K562 (cell line): ENCODE measurements around the gene TMEM126B. TPM values are rescaled to one million over a fixed set of nuclear protein-coding genes. Genes with fewer than 3 reads are reported as not detected.

ENCODE experiments used
- ATAC-seq: fragments of 200-7000 bp; cut with Tn5 transposase; 3 replicates; pipeline ENCODE4 v1.9.1; 2020; ENCODE audit warnings: moderate library complexity
- BruUV-seq: library from RNA; stranded (reverse); fragments of 400-500 nt; replicated peaks from 2 replicates; lab custom pipeline; 2021; lab: Mats Ljungman, UMichigan
- CTCF ChIA-PET: fragments of 300-600 bp; formaldehyde crosslinking; extraction: SDS; loops from one replicate; lab custom pipeline; 2021; ENCODE audit warnings: low intra/inter-chr PET ratio; lab: Yijun Ruan, JAX
- POLR2A ChIA-PET: fragments of 300-600, 350-650 bp; sonication (Branson Sonifier 250); formaldehyde crosslinking; extraction: SDS; loops from one replicate; lab custom pipeline; 2021; ENCODE audit warnings: antibody characterized with exemption, inconsistent platforms; lab: Yijun Ruan, JAX
- DNase-seq, 4 experiments: peaks; one replicate each; pipeline versions ENCODE4 v3.0.0 to v3.0.0-alpha.2; 2011 to 2018; ENCODE audit warnings: low spot score in 3 of 4, mixed read lengths in 3 of 4; ENCODE audit errors: extremely low read depth in 1 of 4
- FAIRE-seq: peaks from 2 replicates; lab custom pipeline; 2011; peaks lifted over from hg19 to GRCh38; lab: Jason Lieb, UNC
- H2AFZ ChIP-seq: 2 replicates; pipeline ENCODE4 v1.6.0; 2011; ENCODE audit warnings: low read depth, low read length, control low read depth, inconsistent platforms
- H3K27ac ChIP-seq: fragments of 200-600 bp; 3 replicates; pipeline ENCODE4 v1.8.0; 2011; ENCODE audit warnings: low read depth, mild to moderate bottlenecking, control low read depth, inconsistent platforms, low read length, moderate library complexity, mixed read lengths; ENCODE audit errors: extremely low read depth
- H3K27me3 ChIP-seq, 2 experiments: fragments of 300-600 bp in 1 of 2; 2 replicates in 1 of 2; 3 replicates in 1 of 2; pipeline versions ENCODE4 v1.6.0 to v1.8.0; 2011; ENCODE audit warnings: inconsistent platforms in 2 of 2, low read length in 2 of 2, mild to moderate bottlenecking in 1 of 2, mixed read lengths in 1 of 2, moderate library complexity in 1 of 2; ENCODE audit not compliant: control insufficient read depth in 2 of 2, insufficient read depth in 2 of 2
- H3K36me3 ChIP-seq: fragments of 300-600 bp; 3 replicates; pipeline ENCODE4 v1.8.0; 2011; ENCODE audit warnings: mild to moderate bottlenecking, low read length, inconsistent platforms; ENCODE audit not compliant: control insufficient read depth, insufficient read depth
- H3K4me1 ChIP-seq, 2 experiments: fragments of 200-600 bp in 1 of 2; replicated peaks in 1 of 2; 2 replicates in 1 of 2; 3 replicates in 1 of 2; pipeline versions ENCODE4 v1.5.1 to v1.8.0; 2011; ENCODE audit warnings: inconsistent platforms in 2 of 2, low read length in 2 of 2, mild to moderate bottlenecking in 1 of 2, mixed read lengths in 1 of 2, moderate library complexity in 1 of 2; ENCODE audit not compliant: control insufficient read depth in 2 of 2, insufficient read depth in 2 of 2
- H3K4me2 ChIP-seq: 2 replicates; pipeline ENCODE4 v1.6.1; 2011; ENCODE audit warnings: low read length, control low read depth, inconsistent platforms, mixed read lengths; ENCODE audit not compliant: insufficient read depth
- H3K4me3 ChIP-seq: fragments of 200-600 bp; sonication (generic), shearing (Covaris generic); 2 replicates; pipeline ENCODE4 v1.5.1; 2016; ENCODE audit warnings: control low read depth, inconsistent platforms
- H3K79me2 ChIP-seq: fragments of 200-600 bp; 3 replicates; pipeline ENCODE4 v1.8.0; 2011; ENCODE audit warnings: low read length, inconsistent platforms; ENCODE audit not compliant: control insufficient read depth, insufficient read depth
- H3K9ac ChIP-seq, 2 experiments: 2 replicates each; pipeline versions ENCODE4 v1.6.0 to v1.6.1; 2011; ENCODE audit warnings: low read depth in 2 of 2, low read length in 2 of 2, control low read depth in 1 of 2, inconsistent platforms in 1 of 2, mild to moderate bottlenecking in 1 of 2, mixed read lengths in 1 of 2; ENCODE audit not compliant: insufficient read depth in 1 of 2
- H3K9me1 ChIP-seq: one replicate; pipeline ENCODE4 v1.6.0; 2011; ENCODE audit warnings: inconsistent platforms, mild to moderate bottlenecking, low read length, moderate library complexity; ENCODE audit not compliant: control insufficient read depth, insufficient read depth
- H3K9me3 ChIP-seq: replicated peaks from 2 replicates; pipeline ENCODE4 v1.5.1; 2011; ENCODE audit warnings: low read depth, low read length, inconsistent platforms; ENCODE audit not compliant: control insufficient read depth, insufficient read depth
- H4K20me1 ChIP-seq: replicated peaks from 2 replicates; pipeline ENCODE4 v1.6.1; 2011; ENCODE audit warnings: low read length, inconsistent platforms, mixed read lengths; ENCODE audit not compliant: control insufficient read depth, insufficient read depth
- BRCA1 ChIP-seq, 2 experiments: fragments of 450-650 bp in 1 of 2; sonication (generic) in 1 of 2; formaldehyde crosslinking in 1 of 2; IDR thresholded peaks; 2 replicates each; pipeline versions ENCODE4 v1.5.0 to v1.6.1; 2017 to 2020; ENCODE audit warnings: mild to moderate bottlenecking in 1 of 2, missing genetic modification reagents in 1 of 2
- CC2D1A ChIP-seq: fragments of 450-650 bp; IDR thresholded peaks from 2 replicates; pipeline ENCODE4 v1.6.1; 2017; ENCODE audit warnings: mild to moderate bottlenecking
- CCAR2 ChIP-seq: fragments of 200-400 bp; formaldehyde crosslinking; IDR thresholded peaks from 2 replicates; pipeline ENCODE4 v1.6.1; 2017; ENCODE audit warnings: mild to moderate bottlenecking, low read depth, low read length
- FOXJ2 ChIP-seq: fragments of 200-800 bp; sonication (Bioruptor generic); IDR thresholded peaks from 2 replicates; pipeline ENCODE4 v1.6.1; 2016; ENCODE audit warnings: missing genetic modification characterization, missing compliant biosample characterization
- MLLT1 ChIP-seq, 2 experiments: fragments of 450-650 bp; IDR thresholded peaks; 2 replicates each; pipeline ENCODE4 v1.6.1; 2016
- MNT ChIP-seq, 2 experiments: fragments of 450-650 bp; conservative IDR thresholded peaks; 2 replicates each; pipeline ENCODE4 v1.6.1; 2017; ENCODE audit warnings: mild to moderate bottlenecking in 2 of 2, moderate library complexity in 2 of 2
- NR0B1 ChIP-seq: fragments of 450-650 bp; IDR thresholded peaks from one replicate; pipeline ENCODE4 v1.6.1; 2018; ENCODE audit warnings: mild to moderate bottlenecking, moderate library complexity; ENCODE audit not compliant: partially characterized antibody
- NR1H2 ChIP-seq: sonication (generic); formaldehyde crosslinking; IDR thresholded peaks from 2 replicates; pipeline ENCODE4 v1.4.0; 2020; ENCODE audit warnings: mild to moderate bottlenecking, missing genetic modification reagents
- PML ChIP-seq: IDR thresholded peaks from 2 replicates; pipeline ENCODE4 v1.6.1; 2012; ENCODE audit warnings: low read length, inconsistent platforms
- POLR2A ChIP-seq: fragments of 450-650 bp; conservative IDR thresholded peaks from 2 replicates; pipeline ENCODE4 v1.6.1; 2016
- PURB ChIP-seq: sonication (generic); formaldehyde crosslinking; IDR thresholded peaks from 2 replicates; pipeline ENCODE4 v1.9.0; 2021; ENCODE audit warnings: low read depth, mild to moderate bottlenecking, missing genetic modification reagents
- SMARCC2 ChIP-seq: fragments of 450-650 bp; IDR thresholded peaks from 2 replicates; pipeline ENCODE4 v1.6.1; 2017; ENCODE audit warnings: antibody characterized with exemption, moderate library complexity, mild to moderate bottlenecking, low read depth
- TRIM24 ChIP-seq, 2 experiments: fragments of 450-650 bp; IDR thresholded peaks; 2 replicates each; pipeline ENCODE4 v1.6.1; 2016
- XRCC3 ChIP-seq: fragments of 450-650 bp; IDR thresholded peaks from 2 replicates; pipeline ENCODE4 v1.6.1; 2017; ENCODE audit warnings: mild to moderate bottlenecking, moderate library complexity
- ZNF124 ChIP-seq: sonication (generic); formaldehyde crosslinking; IDR thresholded peaks from 2 replicates; pipeline ENCODE4 v1.8.1; 2022; ENCODE audit warnings: missing genetic modification reagents
- ZNF655 ChIP-seq: fragments of 250-450 bp; sonication (Bioruptor Pico); IDR thresholded peaks from 2 replicates; pipeline ENCODE4 v1.5.0; 2021
- WGBS: fragments of 100-300 bp; shearing (Covaris generic); methylation state at CpG from one replicate; pipeline ENCODE4 v1.1.6; 2016; ENCODE audit warnings: low coverage, mixed read lengths; ENCODE audit not compliant: insufficient coverage; ENCODE audit errors: missing lambda C conversion rate; 5-methylcytosine and 5-hydroxymethylcytosine counted together
- in situ Hi-C: fragments of 300-500 bp; cut with MboI; formaldehyde crosslinking; loops from 4 replicates; pipeline ENCODE4 v1.15.0; 2018; ENCODE audit warnings: inconsistent platforms, mixed read lengths
- intact Hi-C: fragments of 100-400 bp; cut with micrococcal nuclease; formaldehyde crosslinking; loops from 2 replicates; pipeline ENCODE4 v1.14.2; 2022
- polyA plus RNA-seq, 8 experiments: library from polyadenylated mRNA; depleted of rRNA in 4 of 8; stranded (reverse) in 5 of 8; unstranded in 3 of 8; fragments of >200 nt; fragmentation: Nextera tagmentation in 2 of 8; fragmentation: Illumina TruSeq in 1 of 8; extraction: Ambion mirVana in 2 of 8; extraction: Trizol in 1 of 8; gene quantifications; 2 replicates each; pipeline versions ENCODE4 v1.2.1 to v1.2.3, GENCODE V29; 2011 to 2014; ENCODE audit warnings: inconsistent platforms in 1 of 8, missing spikeins in 1 of 8
- total RNA-seq, 7 experiments: library from RNA; depleted of rRNA in 6 of 7; stranded (reverse); fragments of >200 nt in 6 of 7; fragmentation: Illumina TruSeq in 2 of 7; extraction: Trizol in 2 of 7; gene quantifications; 2 replicates each; pipeline versions ENCODE4 v1.2.1 to v1.2.3, GENCODE V29; 2011 to 2021; ENCODE audit warnings: low replicate concordance in 1 of 7

TMEM126B gene
- total and polyA plus RNA-seq, 9 of the 15 experiments (the other 6 are each of a cell fraction or from before 2014, with no cell fraction given) = 85.5 to 226 (median 164) TPM

GRCh38 chr11:85679576-85679975 lies 51.2 kb downstream of the TMEM126B start:
- ATAC-seq (no peak), FAIRE-seq (no peak), DNase-seq (no peak)
- in situ Hi-C loops (no loop called here), intact Hi-C loops (no loop called here)
- Histone ChIP-seq H3K27me3 (peaks cover 0 to 11% of the 10 kb centered on the region in 2 experiments; a peak in 4 of 5 replicates), H3K36me3 (no peaks in the 10 kb centered on the region), H4K20me1 (no peaks in the 10 kb centered on the region), H3K9me3 (no peaks in the 10 kb centered on the region), H3K9me1 (no peaks in the 10 kb centered on the region), H3K79me2 (no peaks in the 10 kb centered on the region), H3K4me2 (no peak overlapping the region), H2AFZ (no peak overlapping the region), H3K4me1 (peaks cover 0 to 6% of the 10 kb centered on the region in 2 experiments; a peak in 1 of 5 replicates), H3K27ac (no peak overlapping the region), H3K4me3 (no peak overlapping the region), H3K9ac (no peak overlapping the region)
- no TSS peak for BruUV-seq
- ChIA-PET POLR2A (interaction anchor here (2.4 kb wide), 1 partner anchor 15 kb away, joined by 7 read pairs; the partner anchor contains the start of gene CREBZF), CTCF (no interaction called here)
- WGBS = 2% methylated on average over 4 of the region's 4 CpGs
- TF ChIP-seq SMARCC2 (no peak), NR0B1 (no peak), ZNF124 (CRISPR knock-in tag) (no peak), MLLT1 (IDR thresholded peaks at IDR 0.05) (no peak), NR1H2 (CRISPR knock-in tag) (no peak), CCAR2 (no peak), PML (no peak), XRCC3 (no peak), CC2D1A (no peak), FOXJ2 (tag) (no peak), MNT (conservative IDR thresholded peaks at IDR 0.05) (no peak), ZNF655 (no peak), TRIM24 (IDR thresholded peaks at IDR 0.05) (no peak), BRCA1 (IDR thresholded peaks at IDR 0.05) (no peak), BRCA1 (CRISPR knock-in tag; IDR thresholded peaks at IDR 0.05) (no peak), POLR2A (no peak), PURB (CRISPR knock-in tag) (no peak)
